ENCODE results near the gene TEF.

TEF gene

GRCh38 chr22:41344189-41344788 is 37.5 kb upstream of the TEF start:
- H3K9me2 ChIP-seq (replicated peaks; ENCODE audit: insufficient read depth, low read length): no peaks in the 10 kb centered on the region
- no peak overlapping the region for H3K27ac ChIP-seq (ENCODE audit: low read length)
- no peak overlapping the region for H3K9ac ChIP-seq (ENCODE audit: low read length)
- no peak overlapping the region for H3K4me3 ChIP-seq (ENCODE audit: low read length)
- H3K27me3 ChIP-seq (replicated peaks; ENCODE audit: insufficient read depth, low read length): no peaks in the 10 kb centered on the region
- no peak overlapping the region for H3K4me2 ChIP-seq (ENCODE audit: low read depth, low read length)
- no peaks in the 10 kb centered on the region for H3K79me2 ChIP-seq (ENCODE audit: low read length)
- no peak overlapping the region for H2AFZ ChIP-seq (ENCODE audit: low read length)
- no peaks in the 10 kb centered on the region for H3K36me3 ChIP-seq (replicated peaks; ENCODE audit: insufficient read depth, low read length)
- DNase-seq: no peak
- H3K4me1 ChIP-seq (ENCODE audit: low read length): no peaks in the 10 kb centered on the region
- no peaks in the 10 kb centered on the region for H3F3A ChIP-seq (ENCODE audit: insufficient read depth, low read length)
- no peaks in the 10 kb centered on the region for H4K20me1 ChIP-seq (ENCODE audit: insufficient read depth, low read length)
- TF ChIP-seq CTCF (IDR thresholded peaks at IDR 0.05; ENCODE audit: low read length) (no peak), EZH2phosphoT487 (IDR thresholded peaks at IDR 0.05; ENCODE audit: low read length) (no peak), EZH2 (optimal IDR thresholded peaks at IDR 0.05; ENCODE audit: low read depth, low read length) (no peak)
- H3K9me3 ChIP-seq (replicated peaks; ENCODE audit: insufficient read depth, low read length): no peaks in the 10 kb centered on the region

- Histone ChIP-seq H3K36me3 (replicated peaks; ENCODE audit: insufficient read depth, low read length) (no peaks in the 10 kb centered on the region), H3K27me3 (replicated peaks; ENCODE audit: insufficient read depth, low read length) (no peaks in the 10 kb centered on the region), H2AFZ (ENCODE audit: low read length) (no peak overlapping the region), H4K20me1 (ENCODE audit: insufficient read depth, low read length) (no peaks in the 10 kb centered on the region), H3K9me3 (replicated peaks; ENCODE audit: insufficient read depth, low read length) (no peaks in the 10 kb centered on the region), H3K27ac (ENCODE audit: low read length) (no peak overlapping the region), H3K4me2 (ENCODE audit: low read depth, low read length) (no peak overlapping the region), H3F3A (ENCODE audit: insufficient read depth, low read length) (no peaks in the 10 kb centered on the region), H3K9me2 (replicated peaks; ENCODE audit: insufficient read depth, low read length) (no peaks in the 10 kb centered on the region), H3K4me3 (ENCODE audit: low read length) (no peak overlapping the region), H3K9ac (ENCODE audit: low read length) (no peak overlapping the region), H3K4me1 (ENCODE audit: low read length) (no peaks in the 10 kb centered on the region), H3K79me2 (ENCODE audit: low read length) (no peaks in the 10 kb centered on the region)
- no peak for DNase-seq
- TF ChIP-seq CTCF (IDR thresholded peaks at IDR 0.05; ENCODE audit: low read length): no peak
- no peak for TF ChIP-seq EZH2 (optimal IDR thresholded peaks at IDR 0.05; ENCODE audit: low read depth, low read length)
- TF ChIP-seq EZH2phosphoT487 (IDR thresholded peaks at IDR 0.05; ENCODE audit: low read length): no peak
Measured at GRCh38 chr22:41345807-41346335, 35.9 kb upstream of the TEF start.

- Histone ChIP-seq H3K9me3 (replicated peaks; ENCODE audit: insufficient read depth, low read length) (no peaks in the 10 kb centered on the region), H3K9ac (ENCODE audit: low read length) (no peak overlapping the region), H2AFZ (ENCODE audit: low read length) (no peak overlapping the region), H3K79me2 (ENCODE audit: low read length) (no peaks in the 10 kb centered on the region), H3K4me2 (ENCODE audit: low read depth, low read length) (no peak overlapping the region), H4K20me1 (ENCODE audit: insufficient read depth, low read length) (no peaks in the 10 kb centered on the region), H3K4me3 (ENCODE audit: low read length) (no peak overlapping the region), H3K4me1 (ENCODE audit: low read length) (no peaks in the 10 kb centered on the region), H3K36me3 (replicated peaks; ENCODE audit: insufficient read depth, low read length) (no peaks in the 10 kb centered on the region), H3K27ac (ENCODE audit: low read length) (no peak overlapping the region), H3F3A (ENCODE audit: insufficient read depth, low read length) (no peaks in the 10 kb centered on the region), H3K9me2 (replicated peaks; ENCODE audit: insufficient read depth, low read length) (no peaks in the 10 kb centered on the region), H3K27me3 (replicated peaks; ENCODE audit: insufficient read depth, low read length) (no peaks in the 10 kb centered on the region)
- no peak for DNase-seq
- TF ChIP-seq EZH2 (optimal IDR thresholded peaks at IDR 0.05; ENCODE audit: low read depth, low read length) (no peak), EZH2phosphoT487 (IDR thresholded peaks at IDR 0.05; ENCODE audit: low read length) (no peak), CTCF (IDR thresholded peaks at IDR 0.05; ENCODE audit: low read length) (no peak)
Measured at GRCh38 chr22:41347066-41347859, 34.5 kb upstream of the TEF start.

All from MM.1S (cell line).